Astrocyte (in vitro differentiated cells and primary cell): ENCODE data around the gene TYSND1. TPM values are rescaled to one million over a fixed set of nuclear protein-coding genes. Genes with fewer than 3 reads are reported as not detected.

ENCODE experiments used
- DNase-seq: peaks from one replicate; pipeline ENCODE4 v3.0.0-alpha.2; 2010; ENCODE audit warnings: low read depth
- FAIRE-seq: peaks from 2 replicates; lab custom pipeline; 2011; peaks lifted over from hg19 to GRCh38; lab: Jason Lieb, UNC
- H2AFZ ChIP-seq: 2 replicates; pipeline ENCODE4 v1.6.0; 2012; ENCODE audit warnings: low read depth, low read length, inconsistent platforms
- H3K27ac ChIP-seq: 2 replicates; pipeline ENCODE4 v1.5.1; 2011; ENCODE audit warnings: low read depth, low read length, inconsistent platforms
- H3K27me3 ChIP-seq: 2 replicates; pipeline ENCODE4 v1.6.0; 2011; ENCODE audit warnings: low read length, inconsistent platforms; ENCODE audit not compliant: insufficient read depth
- H3K36me3 ChIP-seq: 2 replicates; pipeline ENCODE4 v1.5.1; 2011; ENCODE audit warnings: low read length, inconsistent platforms; ENCODE audit not compliant: insufficient read depth
- H3K4me1 ChIP-seq: 2 replicates; pipeline ENCODE4 v1.5.1; 2011; ENCODE audit warnings: low read length, inconsistent platforms; ENCODE audit not compliant: insufficient read depth
- H3K4me2 ChIP-seq: 2 replicates; pipeline ENCODE4 v1.6.0; 2012; ENCODE audit warnings: low read length, inconsistent platforms
- H3K4me3 ChIP-seq: 2 replicates; pipeline ENCODE4 v1.5.1; 2011; ENCODE audit warnings: low read depth, mild to moderate bottlenecking, low read length, inconsistent platforms; ENCODE audit not compliant: insufficient read depth
- H3K79me2 ChIP-seq: 2 replicates; pipeline ENCODE4 v1.6.0; 2012; ENCODE audit warnings: mild to moderate bottlenecking, low read length, inconsistent platforms; ENCODE audit not compliant: insufficient read depth
- H3K9ac ChIP-seq: 2 replicates; pipeline ENCODE4 v1.6.0; 2012; ENCODE audit warnings: mild to moderate bottlenecking, low read length, inconsistent platforms
- H3K9me3 ChIP-seq: 2 replicates; pipeline ENCODE4 v1.5.1; 2012; ENCODE audit warnings: low read depth, mild to moderate bottlenecking, low read length, inconsistent platforms; ENCODE audit not compliant: insufficient read depth
- H4K20me1 ChIP-seq: 2 replicates; pipeline ENCODE4 v1.6.0; 2012; ENCODE audit warnings: low read length, inconsistent platforms; ENCODE audit not compliant: insufficient read depth
- H3K27ac Mint-ChIP-seq: one replicate; pipeline ENCODE4 v1.8.0; 2021; ENCODE audit warnings: mild to moderate bottlenecking, mixed read lengths; ENCODE audit not compliant: unreplicated experiment
- H3K27me3 Mint-ChIP-seq: one replicate; pipeline ENCODE4 v1.8.0; 2021; ENCODE audit warnings: low read depth, mixed read lengths; ENCODE audit not compliant: unreplicated experiment
- H3K36me3 Mint-ChIP-seq: one replicate; pipeline ENCODE4 v1.8.0; 2021; ENCODE audit warnings: low read depth, mixed read lengths; ENCODE audit not compliant: unreplicated experiment
- H3K4me1 Mint-ChIP-seq: one replicate; pipeline ENCODE4 v1.8.0; 2021; ENCODE audit warnings: low read depth, mixed read lengths; ENCODE audit not compliant: unreplicated experiment
- H3K4me3 Mint-ChIP-seq: one replicate; pipeline ENCODE4 v1.8.0; 2021; ENCODE audit warnings: mild to moderate bottlenecking, moderate library complexity, mixed read lengths; ENCODE audit not compliant: unreplicated experiment
- H3K9me3 Mint-ChIP-seq: one replicate; pipeline ENCODE4 v1.8.0; 2021; ENCODE audit warnings: mild to moderate bottlenecking, mixed read lengths; ENCODE audit not compliant: unreplicated experiment
- CTCF ChIP-seq: IDR thresholded peaks from 2 replicates; pipeline ENCODE4 v1.5.1; 2011; ENCODE audit warnings: low read depth, mild to moderate bottlenecking, inconsistent platforms, low read length, moderate library complexity; ENCODE audit not compliant: insufficient read depth
- EZH2 ChIP-seq: IDR thresholded peaks from 2 replicates; pipeline ENCODE4 v1.6.1; 2012; ENCODE audit warnings: mild to moderate bottlenecking, low read length, inconsistent platforms; ENCODE audit not compliant: insufficient read depth
- total RNA-seq: library from RNA; stranded (reverse); gene quantifications from 2 replicates; pipeline ENCODE4 v1.2.1, GENCODE V29; 2021

Gene TYSND1
- total RNA-seq, 1 donor from 2014 or later = 8.9 TPM

- H3K36me3 ChIP-seq = no peaks in the 10 kb centered on the region
- H3K9me3 ChIP-seq = no peaks in the 10 kb centered on the region
- no peak overlapping the region for H3K9ac ChIP-seq
- H2AFZ ChIP-seq = no peak overlapping the region
- no peaks in the 10 kb centered on the region for H3K4me1 ChIP-seq
- no peak overlapping the region for H3K27ac ChIP-seq
- H4K20me1 ChIP-seq = peaks cover 5% of the 10 kb centered on the region
- TF ChIP-seq EZH2 (no peak), CTCF (no peak)
- FAIRE-seq = no peak
- Mint-ChIP-seq H3K4me1 (no peaks in the 10 kb centered on the region), H3K27me3 (peaks cover 2% of the 10 kb centered on the region), H3K27ac (no peak overlapping the region), H3K9me3 (peaks cover 4% of the 10 kb centered on the region), H3K4me3 (no peak overlapping the region), H3K36me3 (peaks cover 33% of the 10 kb centered on the region)
- DNase-seq = no peak
- H3K79me2 ChIP-seq = no peaks in the 10 kb centered on the region
- H3K4me3 ChIP-seq = no peak overlapping the region
- H3K27me3 ChIP-seq = no peaks in the 10 kb centered on the region
- no peak overlapping the region for H3K4me2 ChIP-seq
Observed at GRCh38 chr10:70121281-70121949, 25.1 kb downstream of the TYSND1 start.

GRCh38 chr10:70120417-70120816 lies 26.1 kb downstream of the TYSND1 start:
- no peak for FAIRE-seq
- Mint-ChIP-seq H3K27me3 (peaks cover 2% of the 10 kb centered on the region), H3K36me3 (peaks cover 33% of the 10 kb centered on the region)

More at GRCh38 chr10:70120417-70120816, 26.1 kb downstream of the TYSND1 start:
- no peak overlapping the region for H3K4me3 Mint-ChIP-seq
- H3K9me3 Mint-ChIP-seq = peaks cover 4% of the 10 kb centered on the region
- Histone ChIP-seq H3K27ac (no peak overlapping the region), H3K9me3 (no peaks in the 10 kb centered on the region), H3K9ac (no peak overlapping the region), H3K27me3 (no peaks in the 10 kb centered on the region), H3K79me2 (no peaks in the 10 kb centered on the region), H3K36me3 (no peaks in the 10 kb centered on the region), H3K4me3 (no peak overlapping the region), H3K4me2 (no peak overlapping the region), H4K20me1 (peaks cover 12% of the 10 kb centered on the region), H3K4me1 (no peaks in the 10 kb centered on the region), H2AFZ (no peak overlapping the region)
- no peak for TF ChIP-seq EZH2
- TF ChIP-seq CTCF = no peak
- H3K27ac Mint-ChIP-seq = no peak overlapping the region
- H3K4me1 Mint-ChIP-seq = no peaks in the 10 kb centered on the region
- no peak for DNase-seq
